Transverse colon (tissue), 4 donors: Measurements from ENCODE around the gene SACM1L.

Experiments used
- POLR2A ChIP-seq: fragments of 450-650 bp; IDR thresholded peaks from one replicate; pipeline ENCODE4 v1.6.1; 2016; ENCODE audit warnings: antibody characterized with exemption, mild to moderate bottlenecking, moderate library complexity
- POLR2AphosphoS5 ChIP-seq, 3 donors: sonication (generic); formaldehyde crosslinking; IDR thresholded peaks; one replicate each; pipeline ENCODE4 v1.6.1; 2016; ENCODE audit warnings: antibody characterized with exemption in 3 of 3
- TF ChIP-seq, protein P1 (sequence below), 5 experiments: fragments of 200-600 bp in 3 of 5; fragments of 450-650 bp in 2 of 5; sonication (generic) in 3 of 5; IDR thresholded peaks; 1 replicate in 2 of 5; 2 replicates in 3 of 5; pipeline ENCODE4 v1.5.1; 2016 to 2017; ENCODE audit warnings: antibody characterized with exemption in 5 of 5, inconsistent platforms in 3 of 5, mild to moderate bottlenecking in 2 of 5, moderate library complexity in 1 of 5

DNA sequence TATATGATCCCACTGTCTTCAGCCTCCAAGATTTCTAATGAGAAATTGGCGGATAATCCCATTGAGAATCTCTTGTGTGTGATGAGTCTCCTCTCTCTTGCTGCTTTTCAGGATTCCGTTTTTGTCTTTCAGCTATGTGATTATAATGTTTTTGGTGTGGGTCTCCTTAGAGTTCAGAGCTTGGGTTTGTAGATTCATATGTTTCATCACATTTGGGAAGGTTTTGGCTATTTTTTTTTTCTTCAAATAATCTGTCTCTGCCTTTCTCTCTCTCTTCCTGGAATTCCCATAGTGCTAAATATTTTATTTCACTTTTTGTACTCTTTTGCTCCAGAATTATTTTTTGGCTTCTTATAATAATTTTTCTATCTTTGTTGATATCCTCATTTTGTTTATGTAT is 40.4 kb downstream of the SACM1L start:
- TF ChIP-seq, protein P1, sequence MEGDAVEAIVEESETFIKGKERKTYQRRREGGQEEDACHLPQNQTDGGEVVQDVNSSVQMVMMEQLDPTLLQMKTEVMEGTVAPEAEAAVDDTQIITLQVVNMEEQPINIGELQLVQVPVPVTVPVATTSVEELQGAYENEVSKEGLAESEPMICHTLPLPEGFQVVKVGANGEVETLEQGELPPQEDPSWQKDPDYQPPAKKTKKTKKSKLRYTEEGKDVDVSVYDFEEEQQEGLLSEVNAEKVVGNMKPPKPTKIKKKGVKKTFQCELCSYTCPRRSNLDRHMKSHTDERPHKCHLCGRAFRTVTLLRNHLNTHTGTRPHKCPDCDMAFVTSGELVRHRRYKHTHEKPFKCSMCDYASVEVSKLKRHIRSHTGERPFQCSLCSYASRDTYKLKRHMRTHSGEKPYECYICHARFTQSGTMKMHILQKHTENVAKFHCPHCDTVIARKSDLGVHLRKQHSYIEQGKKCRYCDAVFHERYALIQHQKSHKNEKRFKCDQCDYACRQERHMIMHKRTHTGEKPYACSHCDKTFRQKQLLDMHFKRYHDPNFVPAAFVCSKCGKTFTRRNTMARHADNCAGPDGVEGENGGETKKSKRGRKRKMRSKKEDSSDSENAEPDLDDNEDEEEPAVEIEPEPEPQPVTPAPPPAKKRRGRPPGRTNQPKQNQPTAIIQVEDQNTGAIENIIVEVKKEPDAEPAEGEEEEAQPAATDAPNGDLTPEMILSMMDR (IDR thresholded peaks at IDR 0.05), result no peak
- TF ChIP-seq POLR2A, result no peak
- TF ChIP-seq POLR2AphosphoS5 (IDR thresholded peaks at IDR 0.05), result no peak
